Measurements from ENCODE around the gene CELSR2. TPM values are rescaled to one million over a fixed set of nuclear protein-coding genes. Genes with fewer than 3 reads are reported as not detected.
A peak's percentile ranks its signal among the peaks of the same experiment; 100 is the strongest.

CELSR2 gene
- total RNA-seq, 2 experiments from 2014 or later, result 6.9 to 12.5 TPM

DNA sequence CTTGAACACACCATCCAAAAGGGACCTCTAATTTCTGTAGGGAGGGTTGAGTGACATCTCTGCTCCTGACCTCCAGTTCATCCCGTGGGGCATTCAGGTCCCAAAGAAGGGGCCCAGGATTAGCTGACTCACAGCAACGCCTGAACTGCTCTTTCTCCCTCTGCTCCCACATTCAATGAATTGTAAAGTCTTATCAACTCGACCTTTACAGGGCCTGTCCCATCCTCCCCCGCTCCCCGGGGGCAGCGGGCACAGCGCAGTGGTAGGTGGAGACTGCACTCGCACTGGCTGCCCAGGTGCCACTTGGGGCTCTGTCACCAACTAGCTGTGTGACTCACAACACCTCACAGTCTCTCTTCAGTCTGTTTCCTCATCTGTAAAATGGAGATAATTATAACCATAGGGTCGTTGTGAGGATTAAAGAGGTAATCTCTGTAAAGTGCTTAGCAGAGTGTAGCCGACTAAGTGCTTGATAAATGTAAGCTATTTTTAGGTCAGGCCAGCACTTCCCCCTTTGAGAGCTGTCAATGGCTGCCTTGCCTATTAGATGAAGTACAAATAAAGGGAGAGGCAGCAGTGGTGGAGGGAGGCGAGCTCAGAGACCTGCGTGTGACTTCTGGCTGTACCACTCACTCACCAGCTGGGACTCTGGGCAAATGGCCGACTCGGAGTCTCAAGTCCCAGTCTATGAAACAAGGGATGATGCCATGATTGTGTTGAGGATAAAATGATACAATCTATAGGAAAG is 58.1 kb downstream of the CELSR2 start:
- peak; percentile 71 for DNase-seq (ENCODE audit: low spot score)
- Histone ChIP-seq H3K4me2 (ENCODE audit: low read length) (peak overlapping the region; percentile 58), H2AFZ (ENCODE audit: low read length) (peak overlapping the region; percentile 40; the same call in 1 of the 2 replicates), H4K20me1 (ENCODE audit: insufficient read depth, low read length) (no peaks in the 10 kb centered on the region), H3K27ac (ENCODE audit: low read depth, low read length, poor library complexity, severe bottlenecking) (peak overlapping the region; percentile 71), H3K9me3 (ENCODE audit: low read length) (no peaks in the 10 kb centered on the region), H3K36me3 (ENCODE audit: insufficient read depth, low read length) (peaks cover 6% of the 10 kb centered on the region; the same call in 1 of the 2 replicates), H3K79me2 (ENCODE audit: insufficient read depth, low read depth, low read length) (no peaks in the 10 kb centered on the region), H3K4me3 (ENCODE audit: low read depth, low read length, poor library complexity, severe bottlenecking) (peak overlapping the region; percentile 20), H3K9me2 (ENCODE audit: insufficient read depth, low read length) (no peaks in the 10 kb centered on the region), H3K4me1 (ENCODE audit: insufficient read depth, low read length, poor library complexity, severe bottlenecking) (peaks cover 42% of the 10 kb centered on the region)
- POLR2A ChIA-PET, result interaction anchor here (0.6 to 1.1 kb wide), 13 partner anchors 10 to 277 kb away, joined by 3 to 5 read pairs (median 3); partner anchors contain the start of gene SORT1
- intact Hi-C loops (cut with micrococcal nuclease; ENCODE audit: unreplicated experiment), result no loop called here
- CTCF ChIA-PET (ENCODE audit: unreplicated experiment), result interaction anchor here (0.5 to 0.8 kb wide), 2 partner anchors 10 to 30 kb away, joined by 3 read pairs; no protein-coding TSS in a partner anchor
- TF ChIP-seq EZH2phosphoT487 (IDR thresholded peaks at IDR 0.05; ENCODE audit: borderline replicate concordance, low read depth, low read length), result no peak
- TF ChIP-seq, protein P1, sequence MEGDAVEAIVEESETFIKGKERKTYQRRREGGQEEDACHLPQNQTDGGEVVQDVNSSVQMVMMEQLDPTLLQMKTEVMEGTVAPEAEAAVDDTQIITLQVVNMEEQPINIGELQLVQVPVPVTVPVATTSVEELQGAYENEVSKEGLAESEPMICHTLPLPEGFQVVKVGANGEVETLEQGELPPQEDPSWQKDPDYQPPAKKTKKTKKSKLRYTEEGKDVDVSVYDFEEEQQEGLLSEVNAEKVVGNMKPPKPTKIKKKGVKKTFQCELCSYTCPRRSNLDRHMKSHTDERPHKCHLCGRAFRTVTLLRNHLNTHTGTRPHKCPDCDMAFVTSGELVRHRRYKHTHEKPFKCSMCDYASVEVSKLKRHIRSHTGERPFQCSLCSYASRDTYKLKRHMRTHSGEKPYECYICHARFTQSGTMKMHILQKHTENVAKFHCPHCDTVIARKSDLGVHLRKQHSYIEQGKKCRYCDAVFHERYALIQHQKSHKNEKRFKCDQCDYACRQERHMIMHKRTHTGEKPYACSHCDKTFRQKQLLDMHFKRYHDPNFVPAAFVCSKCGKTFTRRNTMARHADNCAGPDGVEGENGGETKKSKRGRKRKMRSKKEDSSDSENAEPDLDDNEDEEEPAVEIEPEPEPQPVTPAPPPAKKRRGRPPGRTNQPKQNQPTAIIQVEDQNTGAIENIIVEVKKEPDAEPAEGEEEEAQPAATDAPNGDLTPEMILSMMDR (conservative IDR thresholded peaks at IDR 0.05; ENCODE audit: low read length), result peak; percentile 50; the same call in 1 of the 2 replicates
- BruUV-seq (replicated peaks), result no TSS peak

DNA sequence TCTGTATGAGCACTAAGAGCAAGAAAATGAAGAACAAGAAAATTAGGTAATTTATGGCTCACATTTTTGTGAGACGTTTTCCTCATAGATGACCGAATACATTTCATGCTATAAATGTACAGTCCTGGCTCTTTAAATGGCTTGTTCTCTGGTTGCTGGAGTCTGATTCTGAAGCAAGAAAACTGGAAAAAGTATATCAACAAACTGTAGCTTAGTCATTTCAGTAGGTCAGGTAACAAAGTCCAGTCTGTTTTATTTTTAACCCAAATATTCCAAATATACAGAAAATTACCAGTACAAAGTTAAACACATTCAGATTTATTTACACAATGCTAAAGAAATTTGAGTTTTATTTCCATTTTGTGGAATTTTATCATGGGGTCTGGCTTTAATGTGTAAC is 60.0 kb downstream of the CELSR2 start:
- Histone ChIP-seq H3K9me3 (ENCODE audit: low read length) (no peaks in the 10 kb centered on the region), H3K27ac (ENCODE audit: low read depth, low read length, poor library complexity, severe bottlenecking) (no peak overlapping the region), H3K79me2 (ENCODE audit: insufficient read depth, low read depth, low read length) (no peaks in the 10 kb centered on the region), H3K4me1 (ENCODE audit: insufficient read depth, low read length, poor library complexity, severe bottlenecking) (peaks cover 42% of the 10 kb centered on the region), H3K4me3 (ENCODE audit: low read depth, low read length, poor library complexity, severe bottlenecking) (no peak overlapping the region), H3K36me3 (ENCODE audit: insufficient read depth, low read length) (peaks cover 16% of the 10 kb centered on the region; the same call in 1 of the 2 replicates), H4K20me1 (ENCODE audit: insufficient read depth, low read length) (no peaks in the 10 kb centered on the region), H3K4me2 (ENCODE audit: low read length) (no peak overlapping the region), H2AFZ (ENCODE audit: low read length) (no peak overlapping the region), H3K9me2 (ENCODE audit: insufficient read depth, low read length) (no peaks in the 10 kb centered on the region)
- intact Hi-C loops (cut with micrococcal nuclease; ENCODE audit: unreplicated experiment), result no loop called here
- no peak for DNase-seq (ENCODE audit: low spot score)
- POLR2A ChIA-PET, result interaction anchor here (0.8 kb wide), 1 partner anchor 15 kb away, joined by 4 read pairs; no protein-coding TSS in a partner anchor
- TF ChIP-seq, protein P1 (conservative IDR thresholded peaks at IDR 0.05; ENCODE audit: low read length), result no peak
- CTCF ChIA-PET (ENCODE audit: unreplicated experiment), result no interaction called here
- BruUV-seq (replicated peaks), result no TSS peak

DNA sequence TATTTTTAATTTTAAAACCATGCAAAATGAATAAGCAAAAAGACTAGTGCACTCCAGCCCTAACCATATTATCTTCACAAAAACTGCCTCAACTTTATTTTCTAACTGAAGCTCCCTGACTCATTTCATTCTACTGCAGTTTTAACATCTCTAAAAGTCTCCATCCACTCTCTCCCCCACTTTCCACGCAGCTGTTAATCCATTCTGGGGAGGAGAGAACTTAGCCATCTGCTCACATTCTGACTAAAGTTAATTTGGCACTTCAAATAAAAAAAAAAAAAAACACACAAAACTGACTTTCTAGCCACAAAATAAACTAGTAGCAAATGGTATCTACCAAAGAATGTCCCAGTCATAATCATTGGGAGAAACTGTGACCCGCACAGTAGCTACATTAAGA is 62.9 kb downstream of the CELSR2 start:
- H3K36me3 ChIP-seq (ENCODE audit: insufficient read depth, low read length), result peaks cover 37% of the 10 kb centered on the region
- BruUV-seq (replicated peaks), result TSS peak; percentile 34
- no peak for DNase-seq (ENCODE audit: low spot score)
- H3K79me2 ChIP-seq (ENCODE audit: insufficient read depth, low read depth, low read length), result no peaks in the 10 kb centered on the region
- no peak overlapping the region for H3K27ac ChIP-seq (ENCODE audit: low read depth, low read length, poor library complexity, severe bottlenecking)
- intact Hi-C loops (cut with micrococcal nuclease; ENCODE audit: unreplicated experiment), result no loop called here
- H3K9me3 ChIP-seq (ENCODE audit: low read length), result no peaks in the 10 kb centered on the region
- TF ChIP-seq EZH2phosphoT487 (IDR thresholded peaks at IDR 0.05; ENCODE audit: borderline replicate concordance, low read depth, low read length), result no peak
- TF ChIP-seq, protein P1 (conservative IDR thresholded peaks at IDR 0.05; ENCODE audit: low read length), result no peak
- no peaks in the 10 kb centered on the region for H4K20me1 ChIP-seq (ENCODE audit: insufficient read depth, low read length)
- no peak overlapping the region for H3K4me2 ChIP-seq (ENCODE audit: low read length)
- POLR2A ChIA-PET, result interaction anchor here (0.7 to 0.9 kb wide), 2 partner anchors 14 to 79 kb away, joined by 5 to 6 read pairs; no protein-coding TSS in a partner anchor
- H2AFZ ChIP-seq (ENCODE audit: low read length), result no peak overlapping the region
- CTCF ChIA-PET (ENCODE audit: unreplicated experiment), result no interaction called here
- H3K4me1 ChIP-seq (ENCODE audit: insufficient read depth, low read length, poor library complexity, severe bottlenecking), result peaks cover 21% of the 10 kb centered on the region
- no peak overlapping the region for H3K4me3 ChIP-seq (ENCODE audit: low read depth, low read length, poor library complexity, severe bottlenecking)
- no peaks in the 10 kb centered on the region for H3K9me2 ChIP-seq (ENCODE audit: insufficient read depth, low read length)

Data from OCI-LY7 (cell line).